Stimulated activated CD4-positive, alpha-beta T cell treated with anti-CD3 and anti-CD28 coated beads, Interleukin-12 subunit alpha, Interleukin-12 subunit beta, amount 100 ng/mL, for 48 hours (primary cell): Measurements from ENCODE around the gene ZMIZ1.

Experiments
- DNase-seq, 3 donors: peaks; one replicate each; pipeline ENCODE4 v3.0.0-alpha.2; 2020; ENCODE audit warnings: low read depth in 2 of 3, low spot score in 1 of 3

The ZMIZ1 gene

GRCh38 chr10:79079054-79079397, 10.3 kb downstream of the ZMIZ1 start:
- no peak for DNase-seq

- DNase-seq: no peak
These were observed 11.0 kb downstream of the ZMIZ1 start for GRCh38 chr10:79079490-79080355.

DNA sequence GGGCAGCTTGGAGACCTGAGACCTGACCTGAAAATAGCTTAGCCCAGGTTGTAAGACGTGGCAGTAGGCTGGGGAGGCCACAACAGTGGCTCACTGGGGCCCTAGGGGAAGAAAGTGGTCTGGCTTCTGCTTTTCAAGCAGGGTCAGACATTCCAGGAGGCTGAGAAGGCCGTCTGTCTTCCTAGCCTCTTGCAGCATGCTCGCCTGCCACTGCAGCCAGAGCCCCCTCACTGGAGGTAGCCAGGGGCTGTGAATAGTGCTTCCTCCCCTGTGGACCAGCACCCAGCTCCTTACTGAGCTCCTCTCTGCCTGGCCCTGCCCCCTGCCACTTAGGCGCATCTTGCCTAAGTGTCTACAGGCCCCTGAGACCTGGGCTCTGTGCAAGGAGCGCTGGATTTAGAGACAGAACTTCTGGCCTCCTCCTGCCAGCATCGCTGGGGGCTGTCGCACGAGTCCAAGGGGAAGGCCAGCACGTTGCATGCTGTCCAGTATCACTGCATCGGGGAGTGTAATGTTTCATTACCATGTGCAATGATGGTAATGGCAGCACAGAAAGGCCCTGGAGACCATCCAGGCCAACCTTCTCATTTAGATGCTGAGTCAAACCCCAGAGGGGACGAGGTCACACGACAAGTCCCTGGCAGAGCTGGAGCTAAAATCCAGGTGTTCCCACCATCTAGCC, 12.7 kb downstream of the ZMIZ1 start:
- DNase-seq: no peak

DNA sequence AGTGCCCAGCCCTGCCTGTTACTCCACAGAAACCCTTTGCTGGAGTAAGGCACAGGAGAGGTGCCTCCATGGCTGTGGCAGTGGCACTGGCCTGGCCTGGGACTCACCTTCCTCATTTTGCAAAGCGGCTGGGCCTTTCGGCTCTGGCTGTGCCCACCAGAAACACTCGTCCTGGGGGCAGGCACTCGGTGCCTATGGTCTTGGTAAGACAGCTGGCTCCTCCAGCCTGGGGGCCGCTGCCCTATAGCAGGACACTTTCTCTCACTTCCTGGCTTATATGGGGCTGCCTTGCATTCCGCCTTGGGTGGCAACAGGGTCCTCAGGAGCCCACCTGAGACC, 13.2 kb downstream of the ZMIZ1 start:
- DNase-seq: no peak

DNA sequence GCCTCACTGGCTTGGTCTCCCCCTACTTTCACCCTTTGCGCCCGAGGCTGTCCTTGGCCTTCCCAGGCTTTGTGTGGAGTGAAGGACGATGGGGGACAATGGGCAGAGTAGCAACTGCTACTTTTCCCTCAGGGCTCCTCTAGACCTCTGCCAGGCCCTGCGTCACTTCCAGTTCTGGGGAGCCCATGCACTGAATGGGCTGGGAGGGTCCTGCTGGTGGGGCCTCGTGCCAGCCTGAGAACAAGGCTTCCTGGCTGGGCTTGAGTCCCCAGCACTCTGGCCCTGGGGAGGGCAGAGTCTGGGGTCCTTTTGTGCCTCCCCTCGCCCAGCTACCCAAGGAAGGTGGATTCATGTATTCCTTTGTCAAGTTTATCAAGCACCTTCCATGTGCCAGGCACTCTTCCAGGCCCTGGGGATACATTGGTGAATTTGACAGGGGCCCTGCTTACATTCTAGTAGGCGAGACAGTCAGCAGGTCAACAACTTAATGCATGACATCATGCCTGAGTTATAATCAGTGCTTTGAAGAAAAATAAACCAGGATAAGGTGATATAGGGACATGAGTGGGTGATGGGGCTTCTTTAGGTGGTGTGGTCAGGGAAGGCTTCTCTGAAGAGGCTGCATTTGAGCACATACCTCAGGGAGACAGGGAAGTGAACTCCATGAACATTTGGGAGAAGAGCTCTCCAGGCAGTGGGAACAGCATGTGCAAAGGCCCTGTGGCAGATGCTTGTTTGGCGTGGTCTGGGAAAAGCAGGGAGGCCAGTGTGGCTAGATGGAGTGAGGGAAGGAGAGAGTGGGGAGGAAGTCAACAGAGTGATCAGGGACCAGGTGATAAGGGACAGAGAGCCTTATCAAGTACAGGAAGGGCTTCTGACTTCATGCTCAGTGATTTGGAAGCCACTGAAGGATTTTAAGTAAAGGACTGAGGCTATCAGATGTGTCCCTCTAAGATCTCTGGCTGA, 14.1 kb downstream of the ZMIZ1 start:
- DNase-seq: no peak

- peak in 1 of 3 donors; percentile 3 for DNase-seq
These were observed 15.5 kb downstream of the ZMIZ1 start for GRCh38 chr10:79084012-79084971.

GRCh38 chr10:79084972-79085597, 16.3 kb downstream of the ZMIZ1 start:
- DNase-seq: no peak

GRCh38 chr10:79086822-79087221, 18.1 kb downstream of the ZMIZ1 start:
- DNase-seq: no peak

GRCh38 chr10:79087721-79088120, 19.0 kb downstream of the ZMIZ1 start:
- no peak for DNase-seq

DNA sequence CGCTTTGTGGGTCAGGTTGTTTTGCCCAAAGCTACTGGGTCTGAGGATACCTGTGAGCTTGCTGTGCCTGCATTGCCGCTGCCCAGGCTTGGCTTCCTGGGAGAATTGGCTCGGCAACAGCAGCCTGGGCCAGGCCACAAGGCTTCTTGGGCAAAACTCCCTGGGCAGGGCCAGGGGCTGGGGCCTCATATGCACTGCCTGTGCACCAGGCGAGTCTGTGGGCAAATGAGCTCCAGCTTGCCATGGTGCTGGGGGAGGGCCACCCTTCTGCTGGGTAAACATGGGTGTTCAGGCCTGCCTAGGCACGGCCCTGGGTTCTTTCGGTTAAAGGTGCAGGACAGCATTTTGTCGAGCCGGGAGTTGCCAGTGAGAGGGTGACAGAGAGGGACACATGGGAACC, 19.4 kb downstream of the ZMIZ1 start:
- no peak for DNase-seq

DNA sequence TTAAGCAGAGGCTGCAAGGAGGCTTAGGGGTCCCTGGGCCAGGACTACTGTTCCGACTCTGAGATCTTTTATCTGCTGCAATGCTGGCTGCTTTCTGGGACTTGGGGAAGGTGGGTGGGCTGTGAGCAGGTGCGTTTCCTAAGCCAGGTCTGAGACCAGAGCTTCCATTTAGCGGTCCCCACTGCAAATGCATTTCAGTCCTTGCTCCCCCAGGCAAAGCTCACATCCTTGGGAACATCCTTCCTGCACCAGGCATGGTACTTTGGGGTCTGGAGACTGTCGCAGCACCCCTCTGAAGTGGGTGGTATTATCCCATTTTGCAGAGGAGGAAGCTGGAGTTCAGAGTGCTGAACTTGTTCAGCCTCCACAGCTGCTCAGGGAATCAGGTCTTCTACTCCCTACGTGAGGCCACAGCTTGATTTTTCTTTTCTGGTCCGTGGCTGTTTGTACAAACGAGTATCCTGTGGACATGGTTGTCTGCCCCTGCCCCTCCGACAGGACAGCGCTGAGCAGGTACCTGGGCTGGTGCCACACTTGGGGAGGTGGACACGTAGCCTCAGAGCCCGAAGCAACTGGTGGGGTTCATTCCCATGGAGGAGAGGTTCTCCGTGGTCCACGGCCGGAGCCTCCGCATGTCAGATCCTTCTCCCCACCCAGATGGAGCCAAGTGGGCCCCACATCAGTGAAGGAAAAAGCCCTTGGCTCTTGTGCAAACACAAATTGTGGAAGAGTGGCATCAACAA, 20.0 kb downstream of the ZMIZ1 start:
- DNase-seq: no peak

DNA sequence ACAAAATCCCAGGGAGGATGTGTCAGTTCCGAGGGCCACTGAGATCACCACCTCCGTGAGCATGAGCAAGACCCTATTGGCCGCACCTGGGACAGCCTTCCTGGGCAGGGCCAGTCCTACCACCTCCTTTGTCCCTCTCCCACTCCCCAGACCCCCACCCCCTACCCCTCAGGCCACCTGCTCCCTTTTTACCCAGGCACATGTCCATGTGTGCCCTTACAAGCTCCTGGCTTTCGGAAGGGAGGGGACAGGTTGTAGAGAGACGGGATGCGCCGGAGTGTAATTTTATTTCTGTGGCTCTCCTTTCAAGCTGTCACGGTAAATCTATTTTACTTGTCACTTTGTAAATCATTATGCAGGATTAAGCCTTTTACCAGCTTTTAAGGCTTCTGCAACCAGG, 20.9 kb downstream of the ZMIZ1 start:
- DNase-seq: no peak

- no peak for DNase-seq
These were observed 21.5 kb downstream of the ZMIZ1 start for GRCh38 chr10:79090134-79090803.

GRCh38 chr10:79092292-79092896, 23.6 kb downstream of the ZMIZ1 start:
- no peak for DNase-seq

DNA sequence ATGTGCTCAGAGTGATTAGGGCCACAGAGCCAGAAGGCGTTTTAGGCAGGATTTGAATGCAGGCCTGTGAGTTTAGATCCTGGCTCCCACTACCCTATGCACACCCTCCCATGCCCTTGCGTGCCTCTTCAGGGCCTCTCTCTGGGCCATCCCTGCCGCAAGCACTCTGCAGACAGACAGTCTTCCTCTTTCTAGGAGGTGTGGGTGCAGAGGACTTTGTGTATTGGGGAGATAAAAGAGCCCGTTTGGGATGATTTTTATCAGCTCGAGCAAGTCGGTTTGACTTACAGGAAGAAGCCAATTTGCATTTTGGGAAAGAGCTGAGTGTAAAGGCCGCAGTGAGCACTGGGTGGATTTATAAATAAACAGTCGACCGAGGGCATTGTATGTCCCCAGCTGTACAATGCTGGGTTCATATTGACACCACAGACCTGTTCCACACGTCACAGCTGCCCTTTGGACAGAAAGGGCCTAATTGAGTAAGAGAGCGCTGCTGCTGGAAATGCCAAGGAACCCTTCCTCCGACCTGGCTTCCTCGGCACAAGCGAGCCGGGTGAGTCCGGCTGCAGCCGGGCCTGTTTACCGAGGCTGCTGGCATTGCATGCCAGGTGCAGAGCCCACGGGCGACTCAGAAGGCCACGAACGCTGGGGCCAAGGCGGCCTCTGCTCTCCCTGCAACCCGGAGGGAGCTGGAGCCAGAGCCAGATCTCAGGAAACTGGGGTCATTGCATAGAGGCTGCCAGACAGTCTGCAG, 25.1 kb downstream of the ZMIZ1 start:
- DNase-seq: no peak

DNA sequence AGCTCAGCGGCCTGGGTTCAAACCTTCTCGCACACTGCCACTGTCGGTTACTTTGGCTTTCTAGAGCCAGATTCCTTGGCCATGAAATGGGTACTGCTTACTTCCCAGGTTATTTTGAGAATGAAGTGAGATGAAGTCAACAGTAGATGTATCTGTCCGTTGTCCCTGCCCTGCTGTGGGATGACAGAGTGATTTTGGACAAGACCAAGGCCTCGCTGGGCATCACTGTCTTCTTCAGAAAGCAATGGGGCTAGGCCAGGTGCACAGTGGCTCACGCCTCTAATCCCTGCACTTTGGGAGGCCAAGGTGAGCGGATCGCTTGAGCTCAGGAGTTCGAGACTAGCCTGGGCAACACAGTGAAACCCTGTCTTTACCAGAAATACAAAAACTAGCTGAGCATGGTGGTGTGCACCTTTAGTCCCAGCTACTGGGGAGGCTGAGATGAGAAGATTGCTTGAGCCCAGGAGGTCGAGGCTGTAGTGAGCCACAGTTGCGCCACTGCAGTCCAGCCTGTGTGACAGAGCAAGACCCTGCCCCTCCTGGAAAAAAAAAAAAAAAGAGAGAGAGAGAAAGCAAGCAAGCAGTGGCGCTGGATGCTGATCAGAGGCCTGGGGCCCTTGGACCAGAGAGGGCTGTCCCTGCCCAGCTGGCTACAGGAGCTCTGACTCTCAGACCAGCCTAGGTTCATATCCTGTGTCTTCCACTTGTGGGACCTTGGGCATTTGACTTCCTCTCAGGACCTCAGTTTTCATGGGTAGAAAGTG, 25.8 kb downstream of the ZMIZ1 start:
- DNase-seq: no peak

DNA sequence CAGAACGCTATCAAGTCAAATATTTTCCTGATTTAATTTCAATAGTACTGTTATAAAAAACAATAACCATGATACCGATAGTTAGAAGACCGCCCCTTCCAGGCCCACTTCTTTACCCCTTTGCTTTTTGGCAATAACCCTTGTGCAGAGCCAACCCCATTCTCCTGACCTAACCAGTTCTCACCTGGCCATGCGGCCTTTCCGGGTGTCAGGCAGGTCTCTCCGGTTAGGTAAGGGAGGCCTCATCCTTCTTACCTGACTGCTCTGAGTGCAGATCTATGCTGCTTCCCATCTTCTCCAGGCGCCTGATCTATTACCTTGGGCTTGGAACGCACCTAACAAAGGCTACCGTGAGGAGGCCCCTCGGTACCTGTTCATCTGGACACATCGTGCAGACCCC, 26.6 kb downstream of the ZMIZ1 start:
- no peak for DNase-seq
